IPS-NIHi7 (cell line): ENCODE data around the gene MAGEA8.
A peak's percentile ranks its signal among the peaks of the same experiment; 100 is the strongest.
"Not testable (repeated sequence)": the region's sequence is repeated elsewhere in the genome, so short reads cannot be mapped to it uniquely, and the experiment has no call there.

Experiments
- DNase-seq: peaks from one replicate; pipeline ENCODE4 v3.0.0; 2012; ENCODE audit warnings: mixed read lengths; ENCODE audit errors: extremely low spot score

The MAGEA8 gene, protein sequence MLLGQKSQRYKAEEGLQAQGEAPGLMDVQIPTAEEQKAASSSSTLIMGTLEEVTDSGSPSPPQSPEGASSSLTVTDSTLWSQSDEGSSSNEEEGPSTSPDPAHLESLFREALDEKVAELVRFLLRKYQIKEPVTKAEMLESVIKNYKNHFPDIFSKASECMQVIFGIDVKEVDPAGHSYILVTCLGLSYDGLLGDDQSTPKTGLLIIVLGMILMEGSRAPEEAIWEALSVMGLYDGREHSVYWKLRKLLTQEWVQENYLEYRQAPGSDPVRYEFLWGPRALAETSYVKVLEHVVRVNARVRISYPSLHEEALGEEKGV

DNA sequence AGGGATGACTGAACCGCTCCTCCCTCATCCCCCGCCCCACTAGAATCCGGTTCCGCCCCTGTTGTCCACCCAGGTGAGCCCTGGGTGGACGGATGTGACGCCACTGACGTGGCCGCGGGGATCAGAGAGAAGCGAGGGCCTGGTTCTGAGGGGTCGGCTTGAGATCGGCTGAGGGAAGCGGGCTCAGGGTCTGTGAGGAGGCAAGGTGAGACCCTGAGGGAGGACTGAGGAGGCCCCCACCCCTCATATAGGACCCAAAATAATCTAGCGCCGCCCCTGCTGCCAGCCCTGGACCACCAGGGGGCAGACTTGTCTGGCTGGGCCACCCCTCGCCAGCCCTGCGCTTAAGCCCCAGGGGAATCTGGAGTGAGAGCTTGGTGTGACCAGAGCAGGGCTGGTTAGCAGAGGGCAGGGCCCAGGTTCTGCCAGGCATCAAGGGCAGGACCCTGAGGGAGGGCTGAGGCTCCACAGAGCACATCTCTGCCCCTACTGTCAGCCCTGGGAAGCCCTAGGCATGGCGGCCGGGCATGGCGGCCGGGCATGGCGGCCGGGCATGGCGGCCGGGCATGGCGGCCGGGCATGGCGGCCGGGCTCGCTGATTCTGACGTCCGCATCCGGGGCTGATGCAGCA, at the start of gene MAGEA8:
MAGEA8 (plus strand) TSS at position 103 of the 631 bp plus-strand sequence. CDS start 3,090 bp downstream, outside the sequence.
- DNase-seq: peak; percentile 52

DNA sequence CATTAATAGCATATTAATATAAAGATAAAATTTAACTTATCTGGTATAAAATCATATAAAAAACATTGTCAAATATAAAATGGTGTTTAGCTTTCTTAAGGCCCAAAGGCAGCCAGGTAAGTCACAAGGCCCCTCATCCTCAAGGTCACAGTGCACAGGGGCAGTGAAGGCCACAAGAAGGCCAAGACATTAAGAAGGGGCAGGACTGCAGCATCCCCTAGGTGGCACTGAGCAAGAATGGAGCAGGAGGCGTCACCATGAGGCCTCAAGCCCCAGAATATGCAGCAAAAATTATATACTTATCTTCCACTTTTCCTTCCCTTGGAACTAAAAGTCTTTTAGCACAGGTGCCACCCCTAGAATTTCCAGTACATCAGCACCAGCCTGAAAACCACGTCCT, 49.5 kb upstream of the MAGEA8 start:
- no peak for DNase-seq

- DNase-seq: not testable (repeated sequence)
These were observed 44.3 kb upstream of the MAGEA8 start for GRCh38 chrX:149836728-149837127.

DNA sequence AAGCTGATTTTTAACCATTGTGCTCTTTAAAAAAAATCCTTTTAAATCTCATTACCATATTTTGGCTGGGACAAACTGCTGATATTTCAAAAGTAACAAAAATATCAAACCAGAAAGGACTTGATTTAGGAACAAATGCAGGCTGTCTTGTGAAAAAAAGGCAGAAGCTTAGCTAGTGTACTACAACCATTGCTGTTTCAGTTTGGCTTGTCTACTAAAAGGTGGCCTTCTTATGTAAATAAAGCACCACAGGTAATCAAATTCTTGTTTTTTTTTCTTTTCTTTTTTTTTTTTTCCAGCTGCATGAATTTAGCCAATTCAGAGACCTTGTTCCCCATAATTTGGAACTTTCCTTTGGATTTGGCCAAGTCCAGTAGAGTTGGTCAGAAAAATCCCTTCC, 43.8 kb upstream of the MAGEA8 start:
- DNase-seq: no peak

- no peak for DNase-seq
These were observed 43.3 kb upstream of the MAGEA8 start for GRCh38 chrX:149837639-149838038.

GRCh38 chrX:149841929-149842328, 39.1 kb upstream of the MAGEA8 start:
- DNase-seq: no peak

DNA sequence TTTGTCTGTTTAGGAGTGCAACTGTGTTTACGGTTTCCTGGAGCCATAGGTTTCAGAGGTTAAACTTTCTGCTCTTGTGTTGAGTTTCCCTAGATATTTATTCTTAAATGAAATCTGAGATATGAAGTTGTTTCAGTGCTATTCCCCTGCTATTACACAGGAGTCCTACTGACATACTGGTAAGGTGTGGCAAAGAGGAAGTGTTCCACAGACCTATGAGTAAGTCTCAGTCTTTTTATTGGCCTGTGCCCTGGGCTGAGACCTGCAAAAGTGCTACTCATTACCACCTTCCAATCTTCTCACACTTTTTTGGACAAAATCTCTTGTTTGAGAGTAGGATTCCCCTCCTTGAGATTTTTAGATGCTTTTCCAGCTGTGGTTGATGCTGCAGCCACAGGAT, 35.6 kb upstream of the MAGEA8 start:
- DNase-seq: no peak

- DNase-seq: no peak
These were observed 34.2 kb upstream of the MAGEA8 start for GRCh38 chrX:149846789-149847188.

- DNase-seq: no peak
These were observed 32.1 kb upstream of the MAGEA8 start for GRCh38 chrX:149848855-149849254.

DNA sequence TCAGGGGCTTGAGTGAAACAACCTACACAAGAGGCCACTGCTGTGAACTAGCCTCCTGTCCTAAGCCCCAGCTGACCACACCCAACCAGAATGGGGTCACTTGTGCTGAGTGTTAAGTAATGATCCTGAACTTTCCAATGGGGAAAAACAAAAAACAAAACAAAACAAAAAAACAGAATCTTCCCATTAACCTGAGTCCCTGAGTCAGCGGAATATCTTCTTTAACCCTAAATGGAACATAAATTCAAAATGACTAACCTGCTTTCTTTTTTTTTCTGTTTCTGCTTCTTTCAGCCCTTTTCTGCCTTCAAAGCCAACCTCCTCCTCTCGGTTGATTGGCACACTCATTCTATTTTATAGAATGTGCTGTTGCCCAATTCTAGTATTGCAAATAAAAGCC, 31.2 kb upstream of the MAGEA8 start:
- DNase-seq: no peak

DNA sequence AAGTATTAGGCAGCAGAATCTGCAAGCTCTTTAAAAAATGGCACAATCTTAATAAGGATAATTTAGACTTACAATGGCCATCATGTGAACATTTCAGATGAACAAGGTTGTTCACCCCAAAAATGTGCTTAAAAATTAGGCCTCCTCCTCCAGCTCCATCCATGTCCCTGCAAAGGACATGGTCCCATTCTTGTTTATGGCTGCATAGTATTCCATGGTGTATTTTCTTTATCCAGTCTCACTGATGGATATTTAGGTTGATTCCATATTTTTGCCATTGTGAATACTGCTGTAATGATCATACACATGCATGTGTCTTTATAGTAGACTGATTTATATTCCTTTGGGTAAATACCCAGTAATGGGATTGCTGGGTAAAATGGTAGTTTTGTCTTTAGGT, 29.1 kb upstream of the MAGEA8 start:
- no peak for DNase-seq

DNA sequence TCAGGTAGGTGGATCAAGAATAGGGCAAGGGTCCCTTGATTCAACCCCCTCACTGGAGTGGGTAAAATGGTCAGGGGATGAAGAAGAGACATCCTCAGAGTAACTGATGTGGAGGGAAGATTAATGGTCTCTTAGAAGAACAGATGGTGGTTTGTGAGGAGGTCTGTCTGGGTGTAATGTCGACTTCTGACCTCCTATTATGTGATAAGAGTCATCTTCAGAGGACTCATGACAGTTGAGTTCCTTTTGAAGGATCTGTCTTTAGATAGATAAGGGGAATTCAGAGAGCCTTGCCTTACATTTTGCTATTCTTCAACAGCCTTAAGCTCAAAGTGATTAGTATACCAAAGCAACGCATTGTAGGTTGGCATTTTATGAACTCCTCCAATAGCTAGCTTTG, 27.1 kb upstream of the MAGEA8 start:
- DNase-seq: no peak

DNA sequence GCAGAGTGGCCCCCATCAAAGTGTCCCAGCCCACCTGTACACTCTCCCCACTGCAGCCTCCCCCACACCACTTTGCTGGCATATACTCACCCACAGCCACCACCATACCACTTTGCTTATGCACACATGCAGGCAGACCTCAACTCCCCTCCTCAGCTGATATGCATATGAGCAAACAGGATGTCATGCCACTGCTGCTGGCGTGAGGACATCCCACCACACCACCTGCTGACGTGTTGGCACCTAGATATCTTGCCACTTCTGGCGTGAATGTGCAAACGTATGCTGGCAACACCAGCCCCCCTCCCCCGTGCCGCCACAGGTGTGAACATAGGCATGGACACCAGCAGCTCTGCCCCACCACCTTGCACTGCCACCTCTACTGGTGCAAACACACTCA, 22.4 kb upstream of the MAGEA8 start:
- DNase-seq: no peak

- no peak for DNase-seq
These were observed 20.5 kb upstream of the MAGEA8 start for GRCh38 chrX:149860445-149860844.

- no peak for DNase-seq
These were observed 15.6 kb upstream of the MAGEA8 start for GRCh38 chrX:149865390-149865789.

DNA sequence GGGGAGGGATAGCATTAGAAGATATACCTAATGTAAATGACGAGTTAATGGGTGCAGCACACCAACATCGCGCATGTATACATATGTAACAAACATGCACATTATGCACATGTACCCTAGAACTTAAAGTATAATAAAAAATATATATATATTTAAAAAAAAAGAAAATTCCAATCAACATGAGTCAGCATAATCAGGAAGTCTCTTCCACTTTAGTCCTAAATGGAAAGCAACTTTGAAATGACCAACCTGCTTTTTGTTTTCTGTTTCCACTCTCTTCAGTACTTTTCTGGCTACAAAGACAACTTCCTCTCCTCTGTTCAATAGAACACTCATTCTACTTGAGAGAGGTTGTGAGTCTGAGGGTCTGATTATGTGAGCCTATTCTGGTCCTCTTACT, 13.5 kb upstream of the MAGEA8 start:
- DNase-seq: no peak

GRCh38 chrX:149870840-149871239, 10.1 kb upstream of the MAGEA8 start:
- no peak for DNase-seq

DNA sequence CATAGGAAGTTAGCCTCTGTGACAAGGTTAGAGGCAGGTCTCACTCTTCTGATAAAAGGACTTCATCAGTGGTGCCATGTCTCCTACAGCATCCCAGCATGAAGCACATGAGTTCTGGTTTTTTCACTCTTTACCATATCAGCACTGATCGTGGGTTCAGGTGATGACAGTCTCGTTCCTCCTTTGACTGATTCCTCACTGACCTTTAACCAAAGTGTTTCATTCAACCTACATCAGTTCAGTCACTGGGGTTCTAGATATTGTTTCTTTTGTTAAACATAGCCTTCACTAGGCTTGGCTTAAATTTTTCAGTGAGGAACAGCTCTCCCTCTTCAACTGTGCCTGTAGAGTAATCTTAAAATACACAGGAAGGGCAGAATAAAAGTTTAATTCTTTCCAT, 9.6 kb upstream of the MAGEA8 start:
- DNase-seq: no peak

DNA sequence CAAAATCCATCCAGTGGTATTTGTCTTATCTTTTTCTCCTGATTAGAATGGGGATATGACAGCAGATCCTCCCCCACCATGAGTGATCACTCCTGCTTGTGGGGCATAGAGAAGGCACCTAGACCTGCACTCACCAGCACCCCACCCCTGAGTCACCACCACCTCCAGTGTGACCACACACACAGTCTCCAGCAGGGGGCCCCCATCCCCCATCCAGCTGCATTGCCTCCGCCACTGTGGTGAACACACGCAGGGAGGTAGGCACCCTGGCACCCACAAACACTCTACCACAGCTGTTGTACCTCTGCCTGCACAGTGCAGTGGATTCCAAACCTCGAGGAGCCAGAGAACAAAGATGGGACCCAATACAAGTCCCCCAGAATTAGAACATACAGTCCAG, 9.0 kb upstream of the MAGEA8 start:
- peak; percentile 47 for DNase-seq

DNA sequence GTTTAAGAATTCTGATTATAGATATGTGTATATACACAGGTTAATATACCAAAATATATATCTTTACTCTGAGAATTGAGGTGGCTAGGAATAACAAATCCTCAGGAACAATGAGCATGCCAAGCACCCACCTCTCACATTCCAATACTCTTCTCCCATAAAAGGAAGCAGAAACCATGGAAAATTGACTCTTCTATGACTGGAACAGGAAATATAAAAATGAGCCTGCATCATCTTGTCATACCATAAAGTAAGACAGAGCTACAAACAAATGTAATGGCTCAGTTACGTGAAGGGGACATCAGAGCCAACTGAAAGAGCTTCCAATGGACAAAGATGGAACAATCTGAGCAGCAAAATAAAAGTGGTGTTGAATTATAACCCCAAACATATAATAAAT, 3.8 kb upstream of the MAGEA8 start:
- DNase-seq: no peak

DNA sequence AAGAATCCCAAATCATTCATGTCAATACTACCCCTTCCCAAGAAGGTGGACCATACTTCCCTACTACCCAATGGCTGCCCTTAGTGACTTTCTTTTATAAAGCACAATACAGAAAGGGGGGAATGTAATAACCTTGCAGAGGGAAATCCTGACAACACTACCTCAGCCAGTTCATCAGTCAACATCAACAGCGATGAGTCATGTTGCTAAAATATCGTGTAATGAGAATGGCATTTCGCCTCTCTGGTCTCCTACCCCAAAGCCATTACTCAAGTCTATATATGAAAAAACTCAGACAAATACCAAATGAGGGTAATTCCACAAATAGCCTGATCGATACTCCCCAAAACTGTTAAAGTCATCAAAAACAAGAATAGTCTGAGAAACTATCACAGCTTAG, 3.3 kb upstream of the MAGEA8 start:
- DNase-seq: no peak

GRCh38 chrX:149890828-149891227, 9.8 kb downstream of the MAGEA8 start:
- not testable (repeated sequence) for DNase-seq

DNA sequence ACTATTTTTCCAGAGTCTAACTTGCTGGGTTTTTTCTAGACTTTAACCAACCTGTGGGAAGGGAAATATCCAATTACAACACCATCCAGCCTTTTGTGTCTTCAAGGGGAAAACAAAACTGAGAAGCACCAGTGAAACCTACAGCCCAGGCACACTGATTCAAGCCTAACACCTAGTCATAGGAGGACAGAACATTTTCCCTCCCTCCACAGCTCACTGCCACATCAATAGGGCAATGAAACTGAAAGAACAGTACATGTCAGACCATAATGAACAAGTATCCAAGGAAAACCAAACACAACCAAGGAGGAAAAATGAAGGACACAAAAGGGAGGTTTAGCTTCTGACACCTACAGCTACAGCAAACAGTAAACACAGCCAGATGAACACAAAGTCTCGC, 17.6 kb downstream of the MAGEA8 start:
- no peak for DNase-seq
